GM19372 (cell line): ENCODE results near the gene FMO4.
"Not testable (repeated sequence)": the region's sequence is repeated elsewhere in the genome, so short reads cannot be mapped to it uniquely, and the experiment has no call there.

Experiments used
- ATAC-seq: cut with Tn5 transposase; IDR thresholded peaks from one replicate; pipeline ENCODE4 v1.9.1; 2021; ENCODE audit warnings: mild to moderate bottlenecking, low read depth, moderate library complexity; ENCODE audit not compliant: unreplicated experiment

Gene FMO4

DNA sequence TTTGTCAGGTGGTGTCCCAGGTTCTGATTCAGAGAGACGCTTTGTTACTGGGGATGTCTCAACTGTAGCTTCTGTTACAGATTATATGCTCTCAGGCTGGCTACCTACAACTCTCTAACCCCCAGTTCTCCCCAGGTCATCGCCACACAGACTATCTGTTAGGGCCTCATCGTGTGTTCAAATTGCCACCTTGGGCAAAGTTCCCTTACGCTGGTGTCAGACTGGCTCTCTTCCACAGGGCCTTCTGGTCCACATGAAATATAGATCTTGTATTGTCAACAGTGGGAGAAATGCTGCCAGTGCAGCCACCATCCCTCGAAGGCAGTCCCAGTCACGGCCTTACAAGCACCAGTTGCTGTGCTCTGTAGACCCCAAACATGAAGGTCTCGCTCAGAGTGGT lies 15.3 kb downstream of the FMO4 start:
- no peak for ATAC-seq

- ATAC-seq = no peak
These were observed 20.1 kb downstream of the FMO4 start for GRCh38 chr1:171334024-171334640.

GRCh38 chr1:171335964-171336363 lies 22.0 kb downstream of the FMO4 start:
- ATAC-seq = no peak

DNA sequence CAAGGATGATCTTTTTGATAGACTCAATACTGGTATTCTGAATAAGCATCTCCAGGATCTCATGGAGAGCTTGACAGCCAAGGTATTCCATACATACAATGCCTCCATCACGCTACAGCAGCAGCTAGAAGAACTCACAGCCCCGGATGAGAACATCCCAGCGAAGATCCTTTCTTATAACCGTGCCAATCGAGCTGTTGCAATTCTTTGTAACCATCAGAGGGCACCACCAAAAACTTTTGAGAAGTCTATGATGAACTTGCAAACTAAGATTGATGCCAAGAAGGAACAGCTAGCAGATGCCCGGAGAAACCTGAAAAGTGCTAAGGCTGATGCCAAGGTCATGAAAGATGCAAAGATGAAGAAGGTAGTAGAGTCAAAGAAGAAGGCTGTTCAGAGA lies 25.4 kb downstream of the FMO4 start:
- ATAC-seq = not testable (repeated sequence)

DNA sequence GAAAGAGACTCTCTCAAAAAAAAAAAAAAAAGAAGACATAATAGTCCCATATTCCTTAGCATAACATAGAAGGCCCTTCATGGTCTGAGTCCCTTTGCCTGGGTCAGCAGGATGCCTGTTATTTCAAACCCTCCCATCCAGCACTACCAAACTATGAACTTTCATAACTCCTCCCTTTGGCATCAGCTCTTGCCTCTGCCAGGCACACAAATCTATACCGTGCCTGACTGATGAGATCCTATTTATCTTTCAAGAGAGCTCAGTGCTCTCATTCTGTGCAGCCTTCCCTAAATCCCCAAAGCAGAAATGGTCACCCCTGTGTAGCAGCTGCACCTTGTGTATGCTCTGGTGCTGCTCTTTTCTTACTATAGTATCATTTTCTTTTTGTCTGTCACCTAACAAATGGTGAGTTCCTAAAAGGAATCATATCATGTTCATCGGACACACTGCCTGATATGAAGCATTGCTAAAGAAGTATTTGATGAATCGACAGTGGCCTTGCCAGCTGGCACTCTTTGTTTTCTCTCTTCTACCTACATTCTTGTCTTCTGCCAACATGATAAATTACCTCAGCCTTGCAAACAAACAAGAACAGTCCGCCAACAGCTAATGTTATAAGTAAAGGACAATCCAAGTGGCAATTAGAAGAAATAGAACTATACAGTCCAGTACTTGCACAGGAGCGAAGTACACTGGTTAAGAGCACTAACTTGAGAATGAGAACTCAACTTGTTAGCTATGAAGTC lies 29.9 kb downstream of the FMO4 start:
- no peak for ATAC-seq

- ATAC-seq = no peak
These were observed 30.5 kb downstream of the FMO4 start for GRCh38 chr1:171344473-171344820.

GRCh38 chr1:171345536-171345935 lies 31.6 kb downstream of the FMO4 start:
- no peak for ATAC-seq

GRCh38 chr1:171346881-171347280 lies 32.9 kb downstream of the FMO4 start:
- no peak for ATAC-seq

DNA sequence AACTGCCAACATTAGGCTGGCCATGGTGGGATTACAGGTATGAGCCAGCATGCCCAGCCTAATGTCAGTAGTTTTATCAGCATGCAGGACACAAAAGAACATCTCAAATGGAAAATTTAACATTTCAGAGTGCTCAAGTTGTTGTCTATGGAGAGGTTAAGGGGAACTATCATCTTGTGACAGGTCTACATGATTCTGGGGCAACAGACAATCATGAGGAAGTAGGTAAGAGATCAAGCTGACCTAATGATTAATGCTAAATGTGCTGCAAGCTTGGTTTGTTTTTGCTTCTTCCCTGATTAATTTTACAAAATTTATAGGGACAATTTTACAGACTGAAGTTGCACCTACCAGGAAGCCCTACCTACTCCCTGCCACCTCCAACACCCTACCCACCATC lies 36.6 kb downstream of the FMO4 start:
- no peak for ATAC-seq

DNA sequence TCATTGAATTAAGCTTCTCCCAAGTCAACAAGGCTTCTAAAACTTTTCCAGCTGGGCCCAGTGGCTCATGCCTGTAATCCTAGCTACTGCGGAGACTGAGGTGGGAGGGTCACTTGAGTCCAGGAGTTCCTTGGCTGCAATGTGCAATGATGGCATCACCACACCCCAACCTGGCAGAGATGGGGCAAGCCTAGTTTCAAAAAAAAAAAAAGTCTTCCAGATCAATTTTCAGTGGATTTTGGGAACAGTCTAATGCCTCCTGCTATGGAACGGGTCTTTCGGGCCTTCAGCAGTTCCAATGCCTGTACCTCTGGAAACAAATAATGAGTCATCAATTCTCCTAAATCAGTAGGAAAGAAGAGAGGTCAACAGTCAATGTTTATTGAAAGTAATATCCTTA lies 38.0 kb downstream of the FMO4 start:
- no peak for ATAC-seq

DNA sequence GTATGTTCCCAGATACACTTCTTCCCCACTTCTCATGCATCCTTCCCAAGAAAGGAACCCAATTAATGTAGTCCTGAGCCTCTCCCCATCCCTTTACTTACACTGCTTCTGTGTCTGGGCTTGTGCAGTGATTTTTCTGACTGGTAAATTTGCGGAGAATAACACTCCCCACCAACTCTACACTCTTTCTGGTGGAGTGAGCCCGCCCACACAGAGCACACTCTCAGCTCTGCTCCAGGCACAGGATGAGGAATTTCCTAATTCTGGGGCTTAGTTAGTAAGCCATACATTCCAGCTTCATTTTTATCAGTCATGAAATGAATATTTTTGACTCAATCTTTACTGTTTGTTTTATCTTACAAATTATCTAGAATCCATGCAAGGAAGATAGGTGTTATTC lies 38.6 kb downstream of the FMO4 start:
- ATAC-seq = no peak

DNA sequence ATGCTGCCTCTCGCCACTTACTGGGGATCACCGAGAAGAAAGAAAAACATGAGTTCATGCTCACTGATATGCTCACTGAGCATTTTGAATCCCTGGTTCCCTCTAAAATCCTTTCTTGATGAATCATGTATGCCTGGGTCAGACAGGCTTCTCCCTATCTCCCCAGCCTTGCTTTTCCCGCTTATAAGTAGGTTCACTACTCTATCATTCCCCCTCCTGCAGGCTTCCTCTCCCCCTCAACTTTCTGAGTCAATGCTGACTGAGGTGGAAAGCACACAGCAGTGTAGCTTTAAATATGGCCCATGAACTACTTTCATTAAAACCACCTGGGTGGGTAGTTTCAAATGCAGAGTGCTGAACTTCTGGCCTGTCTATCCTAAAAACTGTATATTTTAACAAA lies 41.7 kb downstream of the FMO4 start:
- ATAC-seq = no peak

GRCh38 chr1:171357179-171357578 lies 43.2 kb downstream of the FMO4 start:
- no peak for ATAC-seq

DNA sequence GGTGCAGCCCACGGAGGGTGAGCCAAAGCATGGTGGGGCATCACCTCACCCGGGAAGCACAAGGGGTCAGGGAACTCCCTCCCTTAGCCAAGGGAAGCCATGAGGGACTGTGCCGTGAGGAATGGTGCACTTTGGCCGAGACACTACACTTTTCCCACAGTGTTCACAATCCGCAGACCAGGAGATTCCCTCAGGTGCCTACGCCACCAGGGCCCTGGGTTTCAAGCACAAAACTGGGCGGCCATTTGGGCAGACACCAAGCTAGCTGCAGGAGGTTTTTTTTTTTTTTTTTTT lies 45.3 kb downstream of the FMO4 start:
- not testable (repeated sequence) for ATAC-seq

- ATAC-seq = not testable (repeated sequence)
These were observed 45.9 kb downstream of the FMO4 start for GRCh38 chr1:171359731-171360527.

DNA sequence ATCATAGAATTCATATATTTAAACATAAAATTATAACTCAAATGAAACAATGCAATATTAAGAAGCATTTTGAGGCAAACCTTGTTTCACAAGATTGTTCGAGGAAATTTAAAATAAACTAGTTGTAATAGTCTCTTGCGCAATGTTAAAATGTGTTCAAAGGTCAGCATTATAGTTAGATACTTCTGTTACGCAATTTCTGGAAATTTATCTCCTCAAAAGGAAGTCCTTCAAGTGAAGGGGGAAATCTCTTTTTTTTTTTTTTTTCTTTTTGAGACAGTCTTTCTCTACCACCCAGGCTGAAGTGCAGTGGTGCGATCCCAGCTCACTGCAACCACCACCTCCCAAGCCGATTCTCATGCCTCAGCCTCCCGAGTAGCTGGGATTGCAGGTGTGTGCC lies 52.1 kb downstream of the FMO4 start:
- ATAC-seq = no peak

GRCh38 chr1:171366816-171367215 lies 52.8 kb downstream of the FMO4 start:
- ATAC-seq = no peak

- ATAC-seq = no peak
These were observed 53.5 kb downstream of the FMO4 start for GRCh38 chr1:171367436-171367835.

DNA sequence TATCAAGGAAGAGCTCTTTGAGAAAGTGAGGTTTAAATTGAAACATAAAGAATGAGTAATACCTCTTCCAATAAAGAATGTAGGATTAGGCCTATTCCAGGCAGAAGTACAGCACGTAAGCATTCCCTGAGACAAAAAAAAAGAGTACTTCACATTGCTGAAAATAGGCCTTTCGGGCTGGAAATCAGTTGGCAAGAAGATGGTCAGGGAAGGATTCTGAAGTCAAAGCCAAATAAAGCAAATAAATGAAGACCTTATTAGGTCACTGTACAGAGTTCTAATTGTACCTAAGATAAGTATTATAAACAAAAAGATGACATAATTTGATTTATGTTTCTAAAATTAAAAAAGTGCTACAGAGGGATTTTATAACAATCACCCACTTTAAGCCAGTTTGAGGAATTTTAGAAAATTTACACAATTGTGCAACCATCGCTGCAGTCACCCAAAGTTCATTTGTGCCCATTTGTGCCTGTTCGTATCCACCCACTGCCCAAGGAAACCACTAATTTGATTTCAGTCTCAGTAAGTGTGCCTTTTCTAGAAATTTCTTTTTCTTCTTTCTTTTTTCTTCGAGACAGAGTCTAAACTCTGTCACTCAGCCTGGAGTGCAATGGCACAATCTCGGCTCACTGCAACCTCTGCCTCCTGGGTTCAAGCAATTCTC lies 58.6 kb downstream of the FMO4 start:
- no peak for ATAC-seq

- not testable (repeated sequence) for ATAC-seq
These were observed 59.6 kb downstream of the FMO4 start for GRCh38 chr1:171373357-171374122.

DNA sequence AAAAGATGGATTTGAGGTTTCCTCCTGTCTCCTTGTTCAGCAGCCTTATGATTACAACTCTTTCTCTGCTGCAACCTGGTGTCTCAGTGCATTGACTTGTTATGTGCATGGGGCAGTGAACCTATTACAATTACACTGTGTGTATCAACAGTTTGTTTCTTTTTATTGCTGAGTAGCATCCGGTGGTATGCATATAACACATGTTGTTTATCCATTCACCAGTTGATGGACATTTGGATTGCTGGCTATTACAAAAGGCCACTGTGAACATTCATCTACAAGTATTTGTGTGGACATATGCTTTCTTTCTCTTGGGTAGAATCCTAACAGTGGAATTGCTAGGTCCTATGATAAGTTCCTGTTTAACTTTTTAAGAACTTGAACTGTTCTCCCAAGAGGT lies 65.9 kb downstream of the FMO4 start:
- no peak for ATAC-seq
